Thoracic aorta (tissue), 2 donors: ENCODE measurements around the gene WNT7B. TPM values are rescaled to one million over a fixed set of nuclear protein-coding genes. Genes with fewer than 3 reads are reported as not detected.

ENCODE experiments used
- ATAC-seq: fragments of 150-250 bp; one replicate; pipeline ENCODE4 v1.8.0; 2017; ENCODE audit warnings: low read depth; ENCODE audit not compliant: insufficient number of reproducible peaks, low FRiP score
- DNase-seq: peaks from one replicate; pipeline ENCODE4 v3.0.0-alpha.2; 2020; ENCODE audit warnings: low spot score
- H3K27ac ChIP-seq, 2 donors: fragments of 200-600 bp; sonication (generic); 1 replicate in 1 of 2; 2 replicates in 1 of 2; pipeline ENCODE4 v1.5.1; 2016; ENCODE audit warnings: mild to moderate bottlenecking in 2 of 2, moderate library complexity in 2 of 2
- H3K27me3 ChIP-seq: fragments of 200-600 bp; sonication (generic); replicated peaks from 2 replicates; pipeline ENCODE4 v1.6.0; 2016; ENCODE audit warnings: mild to moderate bottlenecking; ENCODE audit not compliant: insufficient read depth
- H3K36me3 ChIP-seq: fragments of 200-600 bp; sonication (generic); one replicate; pipeline ENCODE4 v1.5.1; 2016
- H3K4me1 ChIP-seq, 2 donors: fragments of 200-600 bp; sonication (generic); 1 replicate in 1 of 2; 2 replicates in 1 of 2; pipeline versions ENCODE4 v1.5.1 to v1.6.0; 2016; ENCODE audit warnings: low read depth in 2 of 2, mild to moderate bottlenecking in 1 of 2; ENCODE audit not compliant: control insufficient read depth in 1 of 2
- H3K4me3 ChIP-seq: fragments of 200-600 bp; sonication (generic); 2 replicates; pipeline ENCODE4 v1.5.1; 2016; ENCODE audit warnings: mild to moderate bottlenecking
- H3K9me3 ChIP-seq: fragments of 200-600 bp; sonication (generic); 2 replicates; pipeline ENCODE4 v1.5.1; 2016
- CTCF ChIP-seq: fragments of 200-600 bp; sonication (generic); IDR thresholded peaks from one replicate; pipeline ENCODE4 v1.5.1; 2019; ENCODE audit warnings: antibody characterized with exemption
- total RNA-seq, 2 donors: library from RNA; depleted of rRNA; stranded (reverse); fragments of >200 nt; gene quantifications; one replicate each; pipeline versions ENCODE4 v1.1.0 to v1.2.3, GENCODE V29; 2016

The WNT7B gene
- total RNA-seq, 2 donors from 2014 or later, result not detected

DNA sequence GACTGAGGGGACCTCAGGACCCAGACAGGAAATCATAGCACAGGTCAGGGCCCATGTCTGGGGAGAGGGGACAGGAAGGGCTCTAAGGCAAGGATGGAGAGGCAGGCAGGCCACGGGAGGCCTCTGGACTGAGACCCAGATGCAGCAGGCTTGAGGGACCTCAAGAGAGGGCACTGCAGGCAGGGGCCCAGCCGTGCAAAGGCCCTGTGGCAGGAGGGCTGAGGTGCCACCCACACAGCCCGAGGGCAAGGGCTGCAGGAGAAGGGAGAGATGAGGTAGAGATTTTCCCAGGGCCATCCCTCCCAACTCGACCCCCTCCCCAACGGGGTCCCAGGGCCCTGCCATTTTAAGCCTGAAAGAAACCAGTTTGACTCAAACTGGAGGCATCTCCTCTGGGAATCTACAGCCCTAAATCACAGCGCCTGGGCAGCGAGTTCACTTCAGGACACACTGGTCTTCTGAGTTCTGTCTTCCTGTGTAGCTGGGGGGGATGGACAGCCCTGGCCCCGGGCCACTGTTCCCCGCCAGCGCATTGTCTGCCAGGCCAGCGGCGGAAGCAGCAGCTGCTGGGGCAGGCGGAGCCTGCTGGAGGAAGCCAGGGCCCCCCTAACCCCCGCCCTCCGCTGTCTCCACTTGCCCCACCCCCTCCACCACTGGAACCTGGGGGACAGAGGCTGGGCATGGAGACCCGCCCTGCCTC is 20.3 kb upstream of the WNT7B start:
- peak overlapping the region; percentile 31 for H3K4me3 ChIP-seq
- no peak for TF ChIP-seq CTCF
- no peaks in the 10 kb centered on the region for H3K27me3 ChIP-seq
- DNase-seq (no peak), ATAC-seq (peak; percentile 59)
- peaks cover 31 to 61% of the 10 kb centered on the region in 2 donors for H3K4me1 ChIP-seq
- H3K27ac ChIP-seq, result peak overlapping the region; percentile 34 to 74
- no peaks in the 10 kb centered on the region for H3K36me3 ChIP-seq
- H3K9me3 ChIP-seq, result no peaks in the 10 kb centered on the region

DNA sequence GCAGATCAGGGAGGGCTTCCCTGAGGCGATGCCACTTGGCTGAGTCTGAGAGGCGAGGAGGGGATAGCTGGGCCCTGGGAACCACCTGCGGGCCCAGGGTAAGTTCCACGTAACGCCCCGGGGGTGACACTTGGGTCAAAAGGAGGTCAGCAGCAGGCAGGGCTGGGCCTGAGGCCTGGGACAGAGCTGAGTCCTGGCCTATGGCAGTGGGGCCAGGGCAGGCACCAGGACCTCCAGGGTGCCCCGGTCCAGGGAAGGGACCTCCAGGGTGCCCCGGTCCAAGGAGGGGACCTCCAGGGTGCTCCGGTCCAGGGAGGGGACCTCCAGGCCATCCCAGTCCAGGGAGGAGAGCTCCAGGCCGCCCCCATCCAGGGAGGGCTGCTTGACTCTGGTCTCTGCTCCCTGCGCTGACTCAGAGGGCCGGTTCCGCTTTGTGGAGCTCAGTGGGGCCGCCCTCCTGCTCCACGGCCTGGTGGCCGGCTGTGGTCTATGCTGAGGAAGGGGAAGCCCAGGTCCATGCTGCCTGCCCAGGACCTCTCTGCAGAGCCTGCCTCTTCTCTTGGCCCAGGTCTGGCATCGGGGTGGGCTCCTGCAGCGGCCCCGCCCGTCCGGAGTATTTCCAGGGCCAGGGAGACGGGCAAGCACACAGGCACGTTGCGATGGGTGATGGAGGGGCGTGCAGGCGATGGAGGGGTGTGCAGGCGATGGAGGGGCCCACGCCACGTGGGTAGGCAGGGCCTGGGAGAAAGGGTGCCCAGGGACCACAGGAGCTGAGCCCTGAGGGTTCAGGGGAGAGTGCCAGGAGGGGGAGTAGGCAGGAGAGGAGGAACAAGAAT is 19.5 kb upstream of the WNT7B start:
- peak overlapping the region; percentile 31 for H3K4me3 ChIP-seq
- no peak for TF ChIP-seq CTCF
- no peaks in the 10 kb centered on the region for H3K27me3 ChIP-seq
- no peaks in the 10 kb centered on the region for H3K36me3 ChIP-seq
- H3K9me3 ChIP-seq, result no peaks in the 10 kb centered on the region
- ATAC-seq (no peak), DNase-seq (no peak)
- peaks cover 27 to 54% of the 10 kb centered on the region in 2 donors for H3K4me1 ChIP-seq
- peak overlapping the region; percentile 30 to 74 for H3K27ac ChIP-seq

DNA sequence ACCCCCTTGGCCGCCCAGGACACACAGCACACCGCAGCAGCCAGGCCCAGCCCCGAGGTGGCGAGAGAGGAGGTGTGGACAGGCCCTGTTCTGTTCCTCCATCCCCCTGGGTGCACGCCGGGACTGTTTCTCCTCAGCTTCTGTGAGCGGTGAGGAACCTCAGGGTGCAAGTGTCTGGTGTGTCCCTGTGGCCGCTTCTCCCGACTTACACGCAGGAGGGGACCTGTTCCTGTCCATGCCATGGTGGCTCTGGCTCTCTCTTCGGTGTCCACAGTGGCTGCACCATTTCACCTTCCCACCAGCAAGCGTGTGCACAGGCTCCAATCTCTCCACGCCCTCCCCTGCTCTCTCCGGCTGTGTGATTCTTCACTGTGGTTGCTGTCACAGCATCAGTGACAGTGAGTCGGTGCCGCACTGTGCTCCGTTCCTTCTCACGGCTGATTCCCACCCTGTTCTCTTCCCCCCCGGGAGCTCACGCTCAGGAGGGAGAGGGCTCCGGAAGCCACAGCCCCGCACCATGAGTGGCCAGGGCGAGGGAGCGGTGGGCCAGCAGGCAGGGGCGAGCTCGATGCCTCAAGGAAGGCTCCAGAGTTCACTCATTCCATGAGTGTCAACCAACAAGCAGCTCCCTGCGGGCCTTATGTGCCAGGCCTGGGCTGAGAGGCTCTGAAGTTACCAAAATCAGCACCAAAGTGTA is 18.6 kb upstream of the WNT7B start:
- no peak for TF ChIP-seq CTCF
- Histone ChIP-seq H3K4me1 (peaks cover 25 to 46% of the 10 kb centered on the region in 2 donors), H3K9me3 (no peaks in the 10 kb centered on the region), H3K27me3 (no peaks in the 10 kb centered on the region), H3K36me3 (no peaks in the 10 kb centered on the region), H3K27ac (peak overlapping the region in 1 of 2 donors; percentile 74), H3K4me3 (no peak overlapping the region)
- ATAC-seq, result no peak
- no peak for DNase-seq

DNA sequence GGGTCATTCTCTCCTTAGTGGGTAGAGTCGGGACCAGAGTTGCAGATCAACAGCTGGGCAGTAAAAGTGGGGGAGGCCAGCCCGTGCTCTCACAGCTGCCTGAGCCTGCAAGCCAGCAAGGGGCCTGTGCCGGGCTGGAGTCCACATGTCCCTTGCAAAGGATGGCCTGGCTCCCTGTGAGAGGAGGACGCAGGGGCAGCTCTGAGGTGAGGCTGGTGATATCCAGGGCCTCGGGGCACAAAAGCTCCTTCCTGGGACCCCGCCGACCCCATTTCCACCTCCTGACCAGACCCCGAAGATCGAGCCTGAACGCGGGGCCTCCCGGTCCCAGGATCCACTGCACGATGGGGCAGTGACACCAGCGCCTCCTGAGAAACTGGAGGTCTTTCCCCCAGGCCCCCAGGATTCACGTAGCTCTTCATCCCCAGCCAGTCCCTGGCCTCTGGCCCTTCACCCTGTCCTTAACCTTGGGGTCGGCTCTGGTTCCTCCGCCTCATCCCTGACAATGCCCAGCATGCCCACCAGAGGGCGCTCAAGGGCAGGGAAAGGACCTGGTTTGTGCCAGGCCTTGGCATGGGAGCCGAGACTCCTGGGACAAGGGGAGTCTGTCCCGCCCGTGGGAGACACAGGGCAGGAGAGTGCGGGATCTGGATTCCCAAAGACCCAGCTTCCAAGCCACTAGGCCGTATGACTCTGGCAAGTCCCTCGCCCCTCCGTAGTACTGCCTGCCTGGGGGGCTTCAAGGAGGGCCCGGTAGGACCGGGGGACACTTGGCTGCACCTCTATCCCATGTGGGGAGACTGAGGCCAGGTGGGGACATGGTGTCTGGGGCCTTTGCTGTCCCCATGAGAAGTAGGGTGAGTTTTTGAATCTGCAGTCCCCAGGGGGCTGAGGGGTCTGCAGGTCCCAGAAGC is 17.8 kb upstream of the WNT7B start:
- ATAC-seq (no peak), DNase-seq (no peak)
- H3K36me3 ChIP-seq, result no peaks in the 10 kb centered on the region
- H3K27ac ChIP-seq, result no peak overlapping the region
- no peaks in the 10 kb centered on the region for H3K9me3 ChIP-seq
- H3K4me1 ChIP-seq, result peaks cover 25 to 46% of the 10 kb centered on the region in 2 donors
- H3K27me3 ChIP-seq, result no peaks in the 10 kb centered on the region
- no peak overlapping the region for H3K4me3 ChIP-seq
- peak; percentile 97 for TF ChIP-seq CTCF
